ENCODE results near the gene CLPSL1. TPM values are rescaled to one million over a fixed set of nuclear protein-coding genes. Genes with fewer than 3 reads are reported as not detected.

CLPSL1 gene
- total RNA-seq, 1 experiment from 2014 or later = not detected

DNA sequence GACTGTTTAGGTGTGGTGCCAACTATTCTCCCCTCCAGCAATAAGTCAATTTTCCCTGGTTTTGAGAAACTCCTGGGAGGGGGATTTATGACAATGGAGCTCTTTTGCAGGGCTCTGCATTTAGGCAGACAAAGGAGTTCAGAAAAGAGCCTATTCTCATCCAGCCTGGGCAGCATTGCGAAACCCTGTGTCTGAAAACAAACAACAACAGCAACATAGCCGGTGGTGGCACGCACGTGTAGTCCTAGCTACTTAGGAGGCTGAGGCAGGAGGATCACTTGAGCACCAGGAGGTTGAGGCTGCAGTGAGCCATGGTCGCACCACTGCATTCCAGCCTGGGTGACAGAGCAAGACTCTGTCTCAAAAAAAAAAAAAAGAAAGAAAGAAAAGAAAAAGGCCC lies 9.9 kb downstream of the CLPSL1 start:
- no TSS peak for BruUV-seq (replicated peaks)
- TF ChIP-seq, protein P1, sequence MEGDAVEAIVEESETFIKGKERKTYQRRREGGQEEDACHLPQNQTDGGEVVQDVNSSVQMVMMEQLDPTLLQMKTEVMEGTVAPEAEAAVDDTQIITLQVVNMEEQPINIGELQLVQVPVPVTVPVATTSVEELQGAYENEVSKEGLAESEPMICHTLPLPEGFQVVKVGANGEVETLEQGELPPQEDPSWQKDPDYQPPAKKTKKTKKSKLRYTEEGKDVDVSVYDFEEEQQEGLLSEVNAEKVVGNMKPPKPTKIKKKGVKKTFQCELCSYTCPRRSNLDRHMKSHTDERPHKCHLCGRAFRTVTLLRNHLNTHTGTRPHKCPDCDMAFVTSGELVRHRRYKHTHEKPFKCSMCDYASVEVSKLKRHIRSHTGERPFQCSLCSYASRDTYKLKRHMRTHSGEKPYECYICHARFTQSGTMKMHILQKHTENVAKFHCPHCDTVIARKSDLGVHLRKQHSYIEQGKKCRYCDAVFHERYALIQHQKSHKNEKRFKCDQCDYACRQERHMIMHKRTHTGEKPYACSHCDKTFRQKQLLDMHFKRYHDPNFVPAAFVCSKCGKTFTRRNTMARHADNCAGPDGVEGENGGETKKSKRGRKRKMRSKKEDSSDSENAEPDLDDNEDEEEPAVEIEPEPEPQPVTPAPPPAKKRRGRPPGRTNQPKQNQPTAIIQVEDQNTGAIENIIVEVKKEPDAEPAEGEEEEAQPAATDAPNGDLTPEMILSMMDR (conservative IDR thresholded peaks at IDR 0.05) = no peak
- TF ChIP-seq EZH2 (IDR thresholded peaks at IDR 0.05; ENCODE audit: low read depth) = no peak
- no peak for DNase-seq
- H3K4me1 ChIP-seq (replicated peaks; ENCODE audit: insufficient read depth) = no peaks in the 10 kb centered on the region
- H3K4me2 ChIP-seq = no peak overlapping the region
- no peaks in the 10 kb centered on the region for H3K79me2 ChIP-seq (ENCODE audit: low read depth)
- no peaks in the 10 kb centered on the region for H4K20me1 ChIP-seq (ENCODE audit: insufficient read depth)
- H3K9me2 ChIP-seq (ENCODE audit: insufficient read depth) = no peaks in the 10 kb centered on the region
- H3K36me3 ChIP-seq (ENCODE audit: low read depth) = no peaks in the 10 kb centered on the region
- no peaks in the 10 kb centered on the region for H3K9me3 ChIP-seq (ENCODE audit: insufficient read depth, low read depth)
- no peak overlapping the region for H3K4me3 ChIP-seq
- POLR2A ChIA-PET (ENCODE audit: unreplicated experiment) = no interaction called here
- peaks cover 4% of the 10 kb centered on the region; the same call in 1 of the 2 replicates for H3K27me3 ChIP-seq (ENCODE audit: insufficient read depth, low read depth)
- H3F3A ChIP-seq (ENCODE audit: insufficient read depth, low read depth) = no peaks in the 10 kb centered on the region
- CTCF ChIA-PET = interaction anchor here (0.7 kb wide), 1 partner anchor 19 kb away, joined by 4 read pairs; no protein-coding TSS in a partner anchor
- intact Hi-C loops (cut with micrococcal nuclease; ENCODE audit: unreplicated experiment) = no loop called here
- H3K27ac ChIP-seq = no peak overlapping the region
- H2AFZ ChIP-seq = no peak overlapping the region

- H3K4me1 ChIP-seq (replicated peaks; ENCODE audit: insufficient read depth) = no peaks in the 10 kb centered on the region
- no peaks in the 10 kb centered on the region for H3F3A ChIP-seq (ENCODE audit: insufficient read depth, low read depth)
- H3K79me2 ChIP-seq (ENCODE audit: low read depth) = no peaks in the 10 kb centered on the region
- no peak for DNase-seq
- no peak overlapping the region for H3K27ac ChIP-seq
- POLR2A ChIA-PET (ENCODE audit: unreplicated experiment) = no interaction called here
- no peaks in the 10 kb centered on the region for H3K27me3 ChIP-seq (ENCODE audit: insufficient read depth, low read depth)
- intact Hi-C loops (cut with micrococcal nuclease; ENCODE audit: unreplicated experiment) = no loop called here
- no peaks in the 10 kb centered on the region for H3K9me2 ChIP-seq (ENCODE audit: insufficient read depth)
- H2AFZ ChIP-seq = no peak overlapping the region
- BruUV-seq (replicated peaks) = no TSS peak
- no peak overlapping the region for H3K4me3 ChIP-seq
- no peaks in the 10 kb centered on the region for H4K20me1 ChIP-seq (ENCODE audit: insufficient read depth)
- H3K4me2 ChIP-seq = no peak overlapping the region
- no peaks in the 10 kb centered on the region for H3K36me3 ChIP-seq (ENCODE audit: low read depth)
- TF ChIP-seq EZH2 (IDR thresholded peaks at IDR 0.05; ENCODE audit: low read depth) = no peak
- TF ChIP-seq, protein P1 (conservative IDR thresholded peaks at IDR 0.05) = no peak
- CTCF ChIA-PET = no interaction called here
- H3K9me3 ChIP-seq (ENCODE audit: insufficient read depth, low read depth) = no peaks in the 10 kb centered on the region
Observed at GRCh38 chr6:35794536-35795452, 14.0 kb downstream of the CLPSL1 start.

- no peak for DNase-seq
- H3K36me3 ChIP-seq (ENCODE audit: low read depth) = no peaks in the 10 kb centered on the region
- H3F3A ChIP-seq (ENCODE audit: insufficient read depth, low read depth) = no peaks in the 10 kb centered on the region
- H3K9me3 ChIP-seq (ENCODE audit: insufficient read depth, low read depth) = no peaks in the 10 kb centered on the region
- H2AFZ ChIP-seq = no peak overlapping the region
- no peak overlapping the region for H3K27ac ChIP-seq
- H3K4me2 ChIP-seq = no peak overlapping the region
- H4K20me1 ChIP-seq (ENCODE audit: insufficient read depth) = no peaks in the 10 kb centered on the region
- H3K27me3 ChIP-seq (ENCODE audit: insufficient read depth, low read depth) = no peaks in the 10 kb centered on the region
- H3K4me1 ChIP-seq (replicated peaks; ENCODE audit: insufficient read depth) = no peaks in the 10 kb centered on the region
- CTCF ChIA-PET = no interaction called here
- POLR2A ChIA-PET (ENCODE audit: unreplicated experiment) = no interaction called here
- intact Hi-C loops (cut with micrococcal nuclease; ENCODE audit: unreplicated experiment) = no loop called here
- H3K9me2 ChIP-seq (ENCODE audit: insufficient read depth) = no peaks in the 10 kb centered on the region
- TF ChIP-seq, protein P1 (conservative IDR thresholded peaks at IDR 0.05) = no peak
- no peak for TF ChIP-seq EZH2 (IDR thresholded peaks at IDR 0.05; ENCODE audit: low read depth)
- H3K4me3 ChIP-seq = no peak overlapping the region
- no peaks in the 10 kb centered on the region for H3K79me2 ChIP-seq (ENCODE audit: low read depth)
- no TSS peak for BruUV-seq (replicated peaks)
Observed at GRCh38 chr6:35795453-35796071, 14.7 kb downstream of the CLPSL1 start.

Data from PC-9 (cell line).